ENCODE data around the gene LRRC63. TPM values are rescaled to one million over a fixed set of nuclear protein-coding genes. Genes with fewer than 3 reads are reported as not detected.
"Not testable (repeated sequence)": the region's sequence is repeated elsewhere in the genome, so short reads cannot be mapped to it uniquely, and the experiment has no call there.

Gene LRRC63
- total and polyA plus RNA-seq, 2 donors (not counting 3 experiments of a cell fraction or from before 2014, with no cell fraction given): 0.04 TPM; not detected in 1

DNA sequence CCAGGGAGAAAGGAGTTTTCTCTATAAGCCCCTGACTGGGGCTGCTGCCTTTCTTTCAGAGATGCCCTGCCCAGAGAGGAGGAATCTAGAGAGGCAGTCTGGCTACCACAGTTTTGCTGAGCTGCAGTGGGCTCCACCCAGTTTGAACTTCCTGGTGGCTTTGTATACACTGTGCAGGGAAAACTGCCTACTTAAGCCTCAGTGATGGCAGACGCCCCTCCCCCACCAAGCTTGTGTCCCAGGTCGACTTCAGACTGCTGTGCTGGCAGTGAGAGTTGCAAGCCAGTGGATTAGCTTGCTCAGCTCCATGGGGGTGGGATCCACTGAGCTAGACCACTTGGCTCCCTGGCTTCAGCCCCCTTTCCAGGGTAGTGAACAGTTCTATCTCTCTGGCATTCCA, 8.5 kb downstream of the LRRC63 start:
- dilution Hi-C loops (cut with MboI; ENCODE audit: extremely low pct_ligation_motif_present, low sequenced_read_pairs); H3K9me1 ChIP-seq (replicated peaks; ENCODE audit: control insufficient read depth, extremely low read depth, insufficient read depth, low read length); CTCF ChIA-PET; POLR2A ChIA-PET; FAIRE-seq; H3K9ac ChIP-seq (replicated peaks; ENCODE audit: extremely low read depth, insufficient read depth, low read length); H3K4me1 ChIP-seq (ENCODE audit: control insufficient read depth, extremely low read depth, insufficient read depth, low read length); H3K36me3 ChIP-seq (ENCODE audit: control insufficient read depth in 2 of 2, extremely low read depth in 1 of 2, insufficient read depth in 2 of 2, low read length in 2 of 2); H3K9me3 ChIP-seq (replicated peaks; ENCODE audit: control insufficient read depth, insufficient read depth, low read length); DNase-seq (ENCODE audit: low read depth, low spot score); H3K27me3 ChIP-seq (ENCODE audit: control insufficient read depth in 2 of 2, insufficient read depth in 2 of 2, low read length in 2 of 2); H3K4me2 ChIP-seq (ENCODE audit: insufficient read depth, low read length); H2AFZ ChIP-seq (ENCODE audit: low read depth, low read length); intact Hi-C loops (cut with micrococcal nuclease); H3K4me3 ChIP-seq (replicated peaks in 1 of 3; ENCODE audit: insufficient read depth in 1 of 3, low read depth in 1 of 3, low read length in 3 of 3); BruUV-seq (replicated peaks); H3K79me2 ChIP-seq (ENCODE audit: control insufficient read depth, insufficient read depth, low read length); H4K20me1 ChIP-seq (replicated peaks; ENCODE audit: control insufficient read depth, extremely low read depth, insufficient read depth, low read length); H3K27ac ChIP-seq (ENCODE audit: insufficient read depth, low read depth, low read length): not testable (repeated sequence)

DNA sequence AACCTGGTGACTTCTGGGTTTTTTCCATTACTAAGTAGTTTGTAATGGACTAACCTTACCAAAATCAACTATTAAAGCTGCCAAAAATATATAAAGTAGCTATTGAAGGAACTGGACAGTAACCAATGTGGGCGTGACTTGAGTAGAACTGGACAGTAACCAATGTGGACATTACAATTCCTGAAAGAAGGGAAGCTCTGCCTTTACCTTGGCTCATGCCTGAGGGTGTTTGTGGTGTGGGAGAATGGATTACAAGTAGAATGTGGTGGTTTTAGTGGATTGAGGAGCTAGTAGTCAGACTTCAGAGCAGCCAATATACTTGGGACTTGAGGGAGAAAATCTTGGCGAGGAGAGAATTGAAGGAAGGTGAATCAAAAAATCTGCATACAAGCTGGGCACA, 17.5 kb downstream of the LRRC63 start:
- Histone ChIP-seq H4K20me1 (replicated peaks; ENCODE audit: control insufficient read depth, extremely low read depth, insufficient read depth, low read length) (no peaks in the 10 kb centered on the region), H3K4me1 (ENCODE audit: control insufficient read depth, extremely low read depth, insufficient read depth, low read length) (no peaks in the 10 kb centered on the region), H3K27ac (ENCODE audit: insufficient read depth, low read depth, low read length) (no peak overlapping the region), H3K4me2 (ENCODE audit: insufficient read depth, low read length) (no peak overlapping the region), H3K9ac (replicated peaks; ENCODE audit: extremely low read depth, insufficient read depth, low read length) (no peak overlapping the region), H3K27me3 (ENCODE audit: control insufficient read depth in 2 of 2, insufficient read depth in 2 of 2, low read length in 2 of 2) (no peaks in the 10 kb centered on the region), H2AFZ (ENCODE audit: low read depth, low read length) (no peak overlapping the region), H3K4me3 (replicated peaks in 1 of 3; ENCODE audit: insufficient read depth in 1 of 3, low read depth in 1 of 3, low read length in 3 of 3) (no peak overlapping the region), H3K36me3 (ENCODE audit: control insufficient read depth in 2 of 2, extremely low read depth in 1 of 2, insufficient read depth in 2 of 2, low read length in 2 of 2) (no peaks in the 10 kb centered on the region), H3K9me1 (replicated peaks; ENCODE audit: control insufficient read depth, extremely low read depth, insufficient read depth, low read length) (no peaks in the 10 kb centered on the region), H3K79me2 (ENCODE audit: control insufficient read depth, insufficient read depth, low read length) (no peaks in the 10 kb centered on the region), H3K9me3 (replicated peaks; ENCODE audit: control insufficient read depth, insufficient read depth, low read length) (no peaks in the 10 kb centered on the region)
- BruUV-seq (replicated peaks): no TSS peak
- ChIA-PET POLR2A (no interaction called here), CTCF (no interaction called here)
- intact Hi-C loops (cut with micrococcal nuclease): no loop called here
- dilution Hi-C loops (cut with MboI; ENCODE audit: extremely low pct_ligation_motif_present, low sequenced_read_pairs): no loop called here
- FAIRE-seq (no peak), DNase-seq (ENCODE audit: low read depth, low spot score) (no peak)
- TF ChIP-seq POLR2AphosphoS5 (IDR thresholded peaks at IDR 0.05; ENCODE audit: insufficient read depth, low read depth, low read length) (no peak), FOS (IDR thresholded peaks at IDR 0.05; ENCODE audit: borderline replicate concordance, insufficient read depth, low read length) (no peak), JUN (IDR thresholded peaks at IDR 0.05; ENCODE audit: borderline replicate concordance, insufficient read depth, insufficient read length, low read depth) (no peak), EZH2 (IDR thresholded peaks at IDR 0.05; ENCODE audit: borderline replicate concordance, low read depth, low read length, severe bottlenecking) (no peak), MYC (IDR thresholded peaks at IDR 0.05; ENCODE audit: low read depth, low read length) (no peak), POLR2A (IDR thresholded peaks at IDR 0.05; ENCODE audit: low read depth, low read length) (no peak), GATA2 (IDR thresholded peaks at IDR 0.05; ENCODE audit: insufficient read depth, insufficient read length, low read depth, low read length) (no peak)
- TF ChIP-seq, protein P1, sequence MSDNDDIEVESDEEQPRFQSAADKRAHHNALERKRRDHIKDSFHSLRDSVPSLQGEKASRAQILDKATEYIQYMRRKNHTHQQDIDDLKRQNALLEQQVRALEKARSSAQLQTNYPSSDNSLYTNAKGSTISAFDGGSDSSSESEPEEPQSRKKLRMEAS (IDR thresholded peaks at IDR 0.05; ENCODE audit: insufficient read depth, insufficient read length): no peak
- TF ChIP-seq, protein P2, sequence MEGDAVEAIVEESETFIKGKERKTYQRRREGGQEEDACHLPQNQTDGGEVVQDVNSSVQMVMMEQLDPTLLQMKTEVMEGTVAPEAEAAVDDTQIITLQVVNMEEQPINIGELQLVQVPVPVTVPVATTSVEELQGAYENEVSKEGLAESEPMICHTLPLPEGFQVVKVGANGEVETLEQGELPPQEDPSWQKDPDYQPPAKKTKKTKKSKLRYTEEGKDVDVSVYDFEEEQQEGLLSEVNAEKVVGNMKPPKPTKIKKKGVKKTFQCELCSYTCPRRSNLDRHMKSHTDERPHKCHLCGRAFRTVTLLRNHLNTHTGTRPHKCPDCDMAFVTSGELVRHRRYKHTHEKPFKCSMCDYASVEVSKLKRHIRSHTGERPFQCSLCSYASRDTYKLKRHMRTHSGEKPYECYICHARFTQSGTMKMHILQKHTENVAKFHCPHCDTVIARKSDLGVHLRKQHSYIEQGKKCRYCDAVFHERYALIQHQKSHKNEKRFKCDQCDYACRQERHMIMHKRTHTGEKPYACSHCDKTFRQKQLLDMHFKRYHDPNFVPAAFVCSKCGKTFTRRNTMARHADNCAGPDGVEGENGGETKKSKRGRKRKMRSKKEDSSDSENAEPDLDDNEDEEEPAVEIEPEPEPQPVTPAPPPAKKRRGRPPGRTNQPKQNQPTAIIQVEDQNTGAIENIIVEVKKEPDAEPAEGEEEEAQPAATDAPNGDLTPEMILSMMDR (IDR thresholded peaks at IDR 0.05; ENCODE audit: extremely low read depth in 1 of 2, insufficient read depth in 1 of 2, low read depth in 1 of 2, low read length in 2 of 2): no peak
